ENCODE data around the gene CLPTM1L.
"Not testable (repeated sequence)": the region's sequence is repeated elsewhere in the genome, so short reads cannot be mapped to it uniquely, and the experiment has no call there.

Gene CLPTM1L

DNA sequence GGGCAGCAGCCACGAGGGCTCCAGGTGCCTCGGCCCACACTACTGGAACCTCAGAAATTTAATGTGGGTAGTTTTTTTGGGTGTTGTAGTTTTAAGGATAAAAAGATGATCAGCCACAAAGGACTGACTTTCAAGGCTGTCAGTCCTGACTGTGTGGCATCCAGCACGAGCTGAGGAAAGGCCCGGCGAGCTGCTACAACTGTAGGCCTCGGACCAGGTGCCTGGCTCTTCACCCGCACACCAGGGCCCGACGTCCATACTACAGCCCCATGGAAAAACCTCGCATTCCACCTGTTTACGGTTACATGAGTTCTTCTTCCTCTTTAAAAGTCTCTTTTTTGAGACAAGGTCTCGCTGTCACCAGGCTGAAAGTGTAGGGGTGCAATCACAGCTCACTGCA lies 2.6 kb downstream of the CLPTM1L start:
- in situ Hi-C loops (cut with MboI; ENCODE audit: low sequenced_read_pairs, unreplicated experiment): no loop called here
- no peak for DNase-seq (ENCODE audit: low spot score)
- TF ChIP-seq, protein P1, sequence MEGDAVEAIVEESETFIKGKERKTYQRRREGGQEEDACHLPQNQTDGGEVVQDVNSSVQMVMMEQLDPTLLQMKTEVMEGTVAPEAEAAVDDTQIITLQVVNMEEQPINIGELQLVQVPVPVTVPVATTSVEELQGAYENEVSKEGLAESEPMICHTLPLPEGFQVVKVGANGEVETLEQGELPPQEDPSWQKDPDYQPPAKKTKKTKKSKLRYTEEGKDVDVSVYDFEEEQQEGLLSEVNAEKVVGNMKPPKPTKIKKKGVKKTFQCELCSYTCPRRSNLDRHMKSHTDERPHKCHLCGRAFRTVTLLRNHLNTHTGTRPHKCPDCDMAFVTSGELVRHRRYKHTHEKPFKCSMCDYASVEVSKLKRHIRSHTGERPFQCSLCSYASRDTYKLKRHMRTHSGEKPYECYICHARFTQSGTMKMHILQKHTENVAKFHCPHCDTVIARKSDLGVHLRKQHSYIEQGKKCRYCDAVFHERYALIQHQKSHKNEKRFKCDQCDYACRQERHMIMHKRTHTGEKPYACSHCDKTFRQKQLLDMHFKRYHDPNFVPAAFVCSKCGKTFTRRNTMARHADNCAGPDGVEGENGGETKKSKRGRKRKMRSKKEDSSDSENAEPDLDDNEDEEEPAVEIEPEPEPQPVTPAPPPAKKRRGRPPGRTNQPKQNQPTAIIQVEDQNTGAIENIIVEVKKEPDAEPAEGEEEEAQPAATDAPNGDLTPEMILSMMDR (IDR thresholded peaks at IDR 0.05; ENCODE audit: borderline replicate concordance, control extremely low read depth, extremely low read depth, insufficient read depth, missing control alignments): no peak

DNA sequence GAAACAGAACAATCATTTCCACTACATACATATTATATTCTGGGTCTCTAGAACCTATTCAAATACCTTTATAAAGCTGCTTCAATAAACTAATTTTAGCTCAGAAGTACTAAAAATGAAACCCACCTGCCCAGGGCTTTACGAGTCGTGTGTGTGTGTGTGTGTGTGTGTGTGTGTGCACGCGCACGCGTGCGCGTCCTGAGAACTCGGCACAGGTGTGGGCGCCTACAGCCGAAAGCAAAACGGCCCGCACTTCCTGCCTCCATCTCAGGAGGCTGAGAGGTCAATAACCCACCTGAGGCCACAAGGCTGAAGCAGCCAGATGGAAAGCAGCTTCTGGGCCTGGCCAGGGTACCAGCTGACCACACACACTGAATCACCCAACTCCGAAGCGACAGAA lies 3.0 kb downstream of the CLPTM1L start:
- in situ Hi-C loops (cut with MboI; ENCODE audit: low sequenced_read_pairs, unreplicated experiment): no loop called here
- TF ChIP-seq, protein P1 (IDR thresholded peaks at IDR 0.05; ENCODE audit: borderline replicate concordance, control extremely low read depth, extremely low read depth, insufficient read depth, missing control alignments): no peak
- DNase-seq (ENCODE audit: low spot score): peak; percentile 65

DNA sequence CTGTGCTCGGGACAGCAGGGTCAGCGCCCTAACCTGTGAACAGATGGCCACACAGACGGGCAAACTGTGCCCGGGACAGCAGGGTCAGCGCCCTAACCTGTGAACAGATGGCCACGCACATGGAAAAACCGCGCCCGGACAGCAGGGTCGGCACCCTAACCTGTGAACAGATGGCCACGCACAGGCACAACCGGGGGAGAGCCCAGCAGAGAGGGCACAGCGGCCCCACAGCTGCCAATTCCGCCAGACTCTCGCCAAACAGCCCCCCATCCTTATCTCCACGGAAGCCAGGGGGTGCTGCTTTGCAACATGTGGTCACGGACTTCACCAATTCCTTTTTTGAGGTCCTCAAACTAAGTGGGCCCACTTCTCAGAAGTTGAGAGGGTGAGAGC lies 5.1 kb downstream of the CLPTM1L start:
- DNase-seq (ENCODE audit: low spot score); in situ Hi-C loops (cut with MboI; ENCODE audit: low sequenced_read_pairs, unreplicated experiment): not testable (repeated sequence)

GRCh38 chr5:1339139-1339817 lies 5.6 kb downstream of the CLPTM1L start:
- in situ Hi-C loops (cut with MboI; ENCODE audit: low sequenced_read_pairs, unreplicated experiment): not testable (repeated sequence)

DNA sequence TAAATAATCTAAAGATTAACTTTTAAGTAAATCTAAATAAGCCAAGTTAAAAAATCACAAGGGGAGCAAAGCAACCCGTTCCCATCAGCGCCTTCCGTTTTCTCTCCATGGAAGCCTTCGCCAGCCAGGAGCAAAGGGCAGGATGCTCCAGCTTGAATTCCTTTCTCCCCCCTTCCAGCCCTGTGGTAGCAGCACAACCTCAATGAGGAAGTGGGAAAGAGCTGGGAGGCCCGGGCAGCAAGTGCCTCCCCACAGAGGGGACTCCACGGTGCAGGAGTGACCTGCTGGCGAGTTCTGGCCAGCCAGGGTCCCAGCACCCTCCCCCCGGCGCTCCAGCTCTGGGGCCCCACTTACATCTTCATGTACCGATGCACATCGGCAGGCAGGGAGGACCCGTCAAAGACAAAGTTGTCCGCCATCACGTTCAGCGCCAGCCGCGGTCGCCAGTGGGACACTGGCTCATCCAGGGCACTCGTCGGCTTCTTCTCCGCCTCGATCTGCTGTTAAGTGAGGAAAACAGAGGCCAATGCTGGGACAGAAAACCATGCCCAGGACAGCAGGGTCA lies 6.3 kb downstream of the CLPTM1L start:
- TF ChIP-seq, protein P1 (IDR thresholded peaks at IDR 0.05; ENCODE audit: borderline replicate concordance, control extremely low read depth, extremely low read depth, insufficient read depth, missing control alignments): no peak
- DNase-seq (ENCODE audit: low spot score): no peak
- in situ Hi-C loops (cut with MboI; ENCODE audit: low sequenced_read_pairs, unreplicated experiment): no loop called here

More at GRCh38 chr5:1339139-1339817, 5.6 kb downstream of the CLPTM1L start:
- DNase-seq (ENCODE audit: low spot score): not testable (repeated sequence)

GRCh38 chr5:1338196-1338490 lies 6.8 kb downstream of the CLPTM1L start:
- in situ Hi-C loops (cut with MboI; ENCODE audit: low sequenced_read_pairs, unreplicated experiment): no loop called here
- TF ChIP-seq, protein P1 (IDR thresholded peaks at IDR 0.05; ENCODE audit: borderline replicate concordance, control extremely low read depth, extremely low read depth, insufficient read depth, missing control alignments): no peak
- no peak for DNase-seq (ENCODE audit: low spot score)

DNA sequence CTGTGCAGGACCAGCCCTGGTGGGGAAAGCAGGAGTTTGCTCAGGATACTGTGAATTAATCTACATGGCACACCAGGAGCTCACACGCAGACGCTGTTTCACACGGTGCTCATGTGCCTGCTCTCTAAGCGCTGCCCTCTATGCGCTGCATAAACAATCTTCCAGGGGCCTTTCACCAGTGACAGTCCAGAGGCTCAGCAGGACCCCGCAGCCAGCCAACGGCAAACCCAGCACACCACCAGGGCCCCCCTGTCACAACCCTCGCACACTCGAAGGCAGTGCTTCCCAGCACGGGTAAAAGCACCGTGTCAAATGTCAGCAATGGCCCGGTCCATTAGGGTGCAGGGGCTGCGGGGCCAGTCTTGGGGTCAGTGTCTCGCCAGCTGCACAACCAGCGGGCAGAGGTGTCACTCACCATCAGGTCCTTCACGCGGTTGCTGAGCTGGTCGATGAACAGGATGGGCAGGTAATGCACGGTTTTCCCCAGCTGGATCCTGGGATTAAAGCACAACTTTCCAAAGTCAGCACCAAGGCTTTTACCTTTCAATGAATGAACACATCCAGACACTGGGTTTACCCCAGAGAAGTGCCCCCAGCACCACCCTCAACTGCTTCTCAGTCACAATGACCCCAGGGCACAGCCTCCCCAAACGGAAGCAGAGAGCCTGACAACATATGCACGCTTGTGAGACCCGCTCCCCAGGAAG lies 7.3 kb downstream of the CLPTM1L start:
- TF ChIP-seq, protein P1 (IDR thresholded peaks at IDR 0.05; ENCODE audit: borderline replicate concordance, control extremely low read depth, extremely low read depth, insufficient read depth, missing control alignments): no peak
- no peak for DNase-seq (ENCODE audit: low spot score)
- in situ Hi-C loops (cut with MboI; ENCODE audit: low sequenced_read_pairs, unreplicated experiment): no loop called here

Measured in GM13976 (cell line).